Keratinocyte (primary cell): Measurements from ENCODE around the gene TIPARP. TPM values are rescaled to one million over a fixed set of nuclear protein-coding genes. Genes with fewer than 3 reads are reported as not detected.

Source experiments
- DNase-seq: peaks from one replicate; pipeline ENCODE4 v3.0.0-alpha.2; 2011; ENCODE audit warnings: low read depth, missing footprints, low spot score
- FAIRE-seq: peaks from 2 replicates; lab custom pipeline; 2011; peaks lifted over from hg19 to GRCh38; lab: Jason Lieb, UNC
- H2AFZ ChIP-seq: 2 replicates; pipeline ENCODE4 v1.6.0; 2012; ENCODE audit warnings: low read length, control low read depth, inconsistent platforms; ENCODE audit not compliant: control insufficient read depth
- H3K27ac ChIP-seq: 2 replicates; pipeline ENCODE4 v1.5.1; 2011; ENCODE audit warnings: low read length; ENCODE audit not compliant: control insufficient read depth, insufficient read depth
- H3K27me3 ChIP-seq: 3 replicates; pipeline ENCODE4 v1.6.0; 2011; ENCODE audit warnings: low read length; ENCODE audit not compliant: control insufficient read depth, insufficient read depth; ENCODE audit errors: extremely low read depth
- H3K36me3 ChIP-seq, 2 experiments: 2 replicates in 1 of 2; 3 replicates in 1 of 2; pipeline ENCODE4 v1.5.1; 2011; ENCODE audit warnings: low read length in 2 of 2, mild to moderate bottlenecking in 1 of 2; ENCODE audit not compliant: control insufficient read depth in 2 of 2, insufficient read depth in 2 of 2; ENCODE audit errors: extremely low read depth in 1 of 2
- H3K4me1 ChIP-seq: 3 replicates; pipeline ENCODE4 v1.5.1; 2011; ENCODE audit warnings: low read length; ENCODE audit not compliant: control insufficient read depth, insufficient read depth; ENCODE audit errors: extremely low read depth
- H3K4me2 ChIP-seq: 3 replicates; pipeline ENCODE4 v1.6.0; 2011; ENCODE audit warnings: low read depth, low read length; ENCODE audit not compliant: control insufficient read depth, insufficient read depth; ENCODE audit errors: extremely low read depth
- H3K4me3 ChIP-seq, 3 experiments: fragments of 200-600 bp in 1 of 3; sonication (generic) in 1 of 3; 2 replicates in 2 of 3; 3 replicates in 1 of 3; pipeline ENCODE4 v1.5.1; 2011 to 2016; ENCODE audit warnings: low read length in 3 of 3, mild to moderate bottlenecking in 3 of 3, control low read depth in 2 of 3, inconsistent platforms in 1 of 3, low read depth in 1 of 3, mixed read lengths in 1 of 3, mixed run types in 1 of 3, moderate library complexity in 1 of 3; ENCODE audit not compliant: control insufficient read depth in 2 of 3, insufficient read depth in 2 of 3; ENCODE audit errors: extremely low read depth in 1 of 3
- H3K79me2 ChIP-seq: 2 replicates; pipeline ENCODE4 v1.6.0; 2012; ENCODE audit warnings: low read length; ENCODE audit not compliant: control insufficient read depth, insufficient read depth
- H3K9ac ChIP-seq: 3 replicates; pipeline ENCODE4 v1.6.0; 2011; ENCODE audit warnings: low read length; ENCODE audit not compliant: control insufficient read depth, insufficient read depth; ENCODE audit errors: extremely low read depth
- H3K9me1 ChIP-seq: 3 replicates; pipeline ENCODE4 v1.6.0; 2011; ENCODE audit warnings: low read length; ENCODE audit not compliant: control insufficient read depth, insufficient read depth; ENCODE audit errors: extremely low read depth
- H3K9me3 ChIP-seq: 2 replicates; pipeline ENCODE4 v1.5.1; 2012; ENCODE audit warnings: low read depth, low read length; ENCODE audit not compliant: control insufficient read depth
- H4K20me1 ChIP-seq: 3 replicates; pipeline ENCODE4 v1.6.0; 2011; ENCODE audit warnings: low read length; ENCODE audit not compliant: control insufficient read depth, insufficient read depth; ENCODE audit errors: extremely low read depth
- EZH2 ChIP-seq: IDR thresholded peaks from one replicate; pipeline ENCODE4 v1.6.1; 2012; ENCODE audit warnings: inconsistent platforms, mild to moderate bottlenecking, low read length, moderate library complexity
- dilution Hi-C: fragments of 300-500 bp; cut with MboI; formaldehyde crosslinking; loops from one replicate; pipeline ENCODE4 v1.7.0; 2020; ENCODE audit warnings: low sequenced_read_pairs; ENCODE audit not compliant: extremely low pct_ligation_motif_present
- polyA plus RNA-seq, 5 experiments: library from polyadenylated mRNA; depleted of rRNA in 3 of 5; stranded (reverse) in 3 of 5; stranded (forward) in 1 of 5; unstranded in 1 of 5; fragments of >200 nt; gene quantifications; 1 replicate in 1 of 5; 2 replicates in 3 of 5; 3 replicates in 1 of 5; pipeline versions ENCODE4 v1.2.1 to v1.2.3, GENCODE V29; 2011 to 2012; ENCODE audit warnings: missing spikeins in 2 of 5, low read depth in 1 of 5, low replicate concordance in 1 of 5
- TF ChIP-seq, protein P1 (sequence below), 3 experiments: IDR thresholded peaks in 1 of 3; conservative IDR thresholded peaks in 1 of 3; optimal IDR thresholded peaks in 1 of 3; 2 replicates in 2 of 3; 3 replicates in 1 of 3; pipeline versions ENCODE3 to v1.5.1; 2011; ENCODE audit warnings: low read length in 3 of 3, mild to moderate bottlenecking in 3 of 3, moderate library complexity in 2 of 3, control low read depth in 1 of 3, inconsistent platforms in 1 of 3; ENCODE audit not compliant: insufficient read depth in 2 of 3; ENCODE audit errors: extremely low read depth in 1 of 3

The TIPARP gene
- polyA plus RNA-seq, 1 donor (not counting 4 experiments of a cell fraction or from before 2014, with no cell fraction given): 62.0 TPM

DNA sequence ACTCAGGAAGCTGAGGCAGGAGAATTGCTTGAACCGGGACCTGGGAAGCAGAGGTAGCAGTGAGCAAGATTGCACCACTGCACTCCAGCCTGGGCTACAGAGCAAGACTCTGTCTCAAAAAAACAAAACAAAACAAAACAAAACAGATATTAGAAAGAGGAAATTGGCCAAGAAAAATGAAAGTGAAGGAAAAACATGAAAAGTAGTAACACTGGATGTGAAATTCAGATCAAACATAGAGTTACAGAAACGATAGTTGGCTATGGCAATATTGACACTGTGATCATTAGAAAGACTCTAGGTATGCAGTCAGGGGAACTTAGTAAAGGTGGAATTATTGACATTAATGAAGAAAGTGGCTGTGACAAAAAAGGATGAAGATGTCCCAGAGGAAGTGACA is 13.2 kb upstream of the TIPARP start:
- H3K27me3 ChIP-seq: no peaks in the 10 kb centered on the region
- FAIRE-seq (no peak), DNase-seq (no peak)
- no peak overlapping the region for H3K4me3 ChIP-seq
- H3K36me3 ChIP-seq: no peaks in the 10 kb centered on the region
- TF ChIP-seq, protein P1, sequence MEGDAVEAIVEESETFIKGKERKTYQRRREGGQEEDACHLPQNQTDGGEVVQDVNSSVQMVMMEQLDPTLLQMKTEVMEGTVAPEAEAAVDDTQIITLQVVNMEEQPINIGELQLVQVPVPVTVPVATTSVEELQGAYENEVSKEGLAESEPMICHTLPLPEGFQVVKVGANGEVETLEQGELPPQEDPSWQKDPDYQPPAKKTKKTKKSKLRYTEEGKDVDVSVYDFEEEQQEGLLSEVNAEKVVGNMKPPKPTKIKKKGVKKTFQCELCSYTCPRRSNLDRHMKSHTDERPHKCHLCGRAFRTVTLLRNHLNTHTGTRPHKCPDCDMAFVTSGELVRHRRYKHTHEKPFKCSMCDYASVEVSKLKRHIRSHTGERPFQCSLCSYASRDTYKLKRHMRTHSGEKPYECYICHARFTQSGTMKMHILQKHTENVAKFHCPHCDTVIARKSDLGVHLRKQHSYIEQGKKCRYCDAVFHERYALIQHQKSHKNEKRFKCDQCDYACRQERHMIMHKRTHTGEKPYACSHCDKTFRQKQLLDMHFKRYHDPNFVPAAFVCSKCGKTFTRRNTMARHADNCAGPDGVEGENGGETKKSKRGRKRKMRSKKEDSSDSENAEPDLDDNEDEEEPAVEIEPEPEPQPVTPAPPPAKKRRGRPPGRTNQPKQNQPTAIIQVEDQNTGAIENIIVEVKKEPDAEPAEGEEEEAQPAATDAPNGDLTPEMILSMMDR (optimal IDR thresholded peaks at IDR 0.05 in 1 of 3, IDR thresholded peaks at IDR 0.05 in 1 of 3, conservative IDR thresholded peaks at IDR 0.05 in 1 of 3; ENCODE audit: extremely low read depth in 1 of 3, insufficient read depth in 2 of 3, low read length in 3 of 3): no peak
- no peaks in the 10 kb centered on the region for H3K9me1 ChIP-seq
- no peak overlapping the region for H3K4me2 ChIP-seq
- dilution Hi-C loops: no loop called here
- H3K9me3 ChIP-seq: no peaks in the 10 kb centered on the region
- no peak overlapping the region for H2AFZ ChIP-seq
- H3K9ac ChIP-seq: no peak overlapping the region
- no peaks in the 10 kb centered on the region for H4K20me1 ChIP-seq
- H3K27ac ChIP-seq: no peak overlapping the region
- no peaks in the 10 kb centered on the region for H3K79me2 ChIP-seq
- H3K4me1 ChIP-seq: no peaks in the 10 kb centered on the region

DNA sequence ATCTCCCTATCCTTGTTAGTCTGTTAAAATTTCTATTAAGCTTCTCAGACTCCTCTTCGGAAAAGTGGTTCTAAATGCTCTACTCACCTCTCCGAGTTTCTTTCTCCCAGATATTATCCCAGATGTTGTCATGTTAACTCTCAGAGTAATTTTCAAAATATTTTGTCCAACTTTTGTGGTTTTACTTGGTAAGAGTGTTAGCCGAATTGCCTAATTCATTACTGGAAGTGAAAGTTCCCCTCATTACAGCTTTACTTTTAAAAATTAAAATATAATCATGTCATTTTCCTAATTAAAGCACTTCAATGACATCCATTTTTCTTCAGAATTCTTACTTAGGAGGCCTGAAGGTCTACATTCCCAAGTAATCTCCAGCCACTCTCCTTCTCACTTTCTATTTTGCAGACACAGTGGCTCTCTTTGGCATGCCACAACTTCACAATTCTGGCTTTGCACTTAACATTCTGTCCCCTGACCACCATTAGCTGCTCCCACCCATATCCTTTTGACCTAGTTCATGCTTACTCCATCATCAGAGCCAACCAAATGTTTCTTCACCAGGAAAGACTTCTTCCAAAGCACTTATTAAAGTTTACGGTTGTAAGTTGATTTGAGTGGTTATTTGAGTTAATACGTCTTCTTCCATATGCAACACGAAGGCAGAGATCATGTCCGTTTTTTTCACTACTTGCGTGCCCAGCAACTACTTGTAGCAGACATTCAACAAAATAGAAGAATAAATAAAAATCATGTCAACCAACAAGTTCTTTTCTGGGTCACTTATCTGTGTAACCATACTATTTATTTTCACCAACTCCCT is 10.2 kb upstream of the TIPARP start:
- Histone ChIP-seq H3K9me1 (no peaks in the 10 kb centered on the region), H3K27me3 (no peaks in the 10 kb centered on the region), H3K4me2 (no peak overlapping the region), H3K36me3 (no peaks in the 10 kb centered on the region), H2AFZ (no peak overlapping the region), H3K9ac (no peak overlapping the region), H3K79me2 (no peaks in the 10 kb centered on the region), H4K20me1 (no peaks in the 10 kb centered on the region), H3K9me3 (no peaks in the 10 kb centered on the region), H3K4me1 (peaks cover 4% of the 10 kb centered on the region), H3K27ac (no peak overlapping the region), H3K4me3 (no peak overlapping the region)
- TF ChIP-seq, protein P1 (optimal IDR thresholded peaks at IDR 0.05 in 1 of 3, IDR thresholded peaks at IDR 0.05 in 1 of 3, conservative IDR thresholded peaks at IDR 0.05 in 1 of 3; ENCODE audit: extremely low read depth in 1 of 3, insufficient read depth in 2 of 3, low read length in 3 of 3): no peak
- no peak for TF ChIP-seq EZH2
- no peak for DNase-seq
- dilution Hi-C loops: no loop called here
- no peak for FAIRE-seq
